ENCODE measurements around the gene RAX2. TPM values are rescaled to one million over a fixed set of nuclear protein-coding genes. Genes with fewer than 3 reads are reported as not detected.
A peak's percentile ranks its signal among the peaks of the same experiment; 100 is the strongest.

RAX2 gene
- total and polyA plus RNA-seq, 4 experiments from 2014 or later: not detected

DNA sequence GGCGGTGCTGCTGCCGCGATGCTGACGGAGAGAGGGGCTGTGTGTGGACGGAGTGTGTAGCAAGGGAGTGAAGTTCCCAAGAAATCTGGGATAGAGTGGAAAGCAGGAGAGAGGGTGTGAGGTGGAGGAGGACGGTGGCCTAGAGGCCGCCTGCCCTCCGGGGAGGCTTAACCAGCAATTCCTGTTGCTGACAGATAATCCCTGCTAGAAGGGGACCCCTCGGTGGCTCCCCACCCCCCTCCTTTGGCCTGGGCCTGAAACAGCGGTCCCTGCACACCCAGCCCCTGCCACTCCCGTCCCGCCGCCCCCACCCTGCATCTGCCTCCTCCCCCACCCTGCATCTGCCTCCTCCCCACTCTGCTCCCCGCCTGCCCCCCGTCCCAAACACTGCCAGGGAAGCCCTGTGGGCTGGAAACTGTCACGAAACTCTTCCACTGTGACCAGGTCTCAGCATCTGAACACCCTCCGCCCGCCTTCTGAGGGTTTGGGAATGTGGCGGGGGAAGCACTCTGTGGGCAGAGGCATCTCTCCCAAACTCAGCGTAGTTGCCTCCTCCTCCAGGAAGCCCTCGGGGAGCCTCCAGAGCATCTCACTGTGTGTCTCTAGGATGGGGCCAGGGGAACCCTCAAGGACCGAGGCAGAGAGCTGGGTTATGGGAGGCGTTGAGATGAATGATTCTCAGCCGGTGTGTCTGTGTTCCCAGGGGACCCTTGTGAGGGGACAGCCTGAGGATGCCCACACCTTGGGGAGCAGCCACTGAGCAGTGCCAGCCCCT is 31.3 kb upstream of the RAX2 start:
- H3K27ac ChIP-seq (ENCODE audit: low read depth, low read length): no peak overlapping the region
- H3K36me3 ChIP-seq (ENCODE audit: insufficient read depth, low read length): no peaks in the 10 kb centered on the region
- peaks cover 21% of the 10 kb centered on the region for H3K4me1 ChIP-seq (ENCODE audit: insufficient read depth, low read length)
- Mint-ChIP-seq H3K27ac (peak overlapping the region in 1 of 7 donors; percentile 60), H3K4me3 (peak overlapping the region in 2 of 8 donors; percentile 29 to 33), H3K4me1 (peaks cover 15 to 49% (median 29%) of the 10 kb centered on the region in 4 donors), H3K9me3 (peaks cover 0 to 2% (median 0%) of the 10 kb centered on the region in 8 donors), H3K27me3 (no peaks in the 10 kb centered on the region), H3K36me3 (no peaks in the 10 kb centered on the region)
- no peak for DNase-seq
- intact Hi-C loops (cut with micrococcal nuclease): no loop called here
- CTCF ChIA-PET (ENCODE audit: partially characterized antibody): no interaction called here
- H3K4me3 ChIP-seq (ENCODE audit: low read length in 2 of 2): no peak overlapping the region
- POLR2A ChIA-PET (ENCODE audit: partially characterized antibody): interaction anchor here (0.6 to 1.3 kb wide), 2 partner anchors 9 to 1944 kb away, joined by 3 to 4 read pairs; no protein-coding TSS in a partner anchor
- no peaks in the 10 kb centered on the region for H3K27me3 ChIP-seq (ENCODE audit: insufficient read depth, low read length)
- no peaks in the 10 kb centered on the region for H3K9me3 ChIP-seq (ENCODE audit: control insufficient read depth in 1 of 2, low read length in 2 of 2)

- CTCF ChIA-PET (ENCODE audit: partially characterized antibody): no interaction called here
- DNase-seq: peak; percentile 57 to 71 (median 66)
- Mint-ChIP-seq H3K9me3 (peaks cover 0 to 10% (median 5%) of the 10 kb centered on the region in 8 donors), H3K4me3 (peak overlapping the region; percentile 65 to 82 (median 70)), H3K36me3 (peaks cover 3% of the 10 kb centered on the region in 2 donors), H3K27me3 (no peaks in the 10 kb centered on the region), H3K4me1 (peaks cover 17 to 49% (median 30%) of the 10 kb centered on the region in 4 donors), H3K27ac (peak overlapping the region; percentile 56 to 91 (median 71))
- H3K4me3 ChIP-seq (ENCODE audit: low read length in 2 of 2): no peak overlapping the region
- no peaks in the 10 kb centered on the region for H3K36me3 ChIP-seq (ENCODE audit: insufficient read depth, low read length)
- H3K4me1 ChIP-seq (ENCODE audit: insufficient read depth, low read length): peaks cover 26% of the 10 kb centered on the region
- POLR2A ChIA-PET (ENCODE audit: partially characterized antibody): interaction anchor here (1.3 kb wide), 1 partner anchor 11 kb away, joined by 4 read pairs; no protein-coding TSS in a partner anchor
- intact Hi-C loops (cut with micrococcal nuclease): no loop called here
- H3K9me3 ChIP-seq (ENCODE audit: control insufficient read depth in 1 of 2, low read length in 2 of 2): peaks cover 0 to 5% of the 10 kb centered on the region in 2 donors
- no peak overlapping the region for H3K27ac ChIP-seq (ENCODE audit: low read depth, low read length)
- no peaks in the 10 kb centered on the region for H3K27me3 ChIP-seq (ENCODE audit: insufficient read depth, low read length)
Measured at GRCh38 chr19:3801412-3802096, 29.5 kb upstream of the RAX2 start.

GRCh38 chr19:3800996-3801395 is 29.0 kb upstream of the RAX2 start:
- ChIA-PET POLR2A (ENCODE audit: partially characterized antibody) (no interaction called here), CTCF (ENCODE audit: partially characterized antibody) (no interaction called here)
- peak overlapping the region in 6 of 7 donors; percentile 56 to 87 (median 68) for H3K27ac Mint-ChIP-seq
- intact Hi-C loops (cut with micrococcal nuclease): no loop called here
- Histone ChIP-seq H3K27ac (ENCODE audit: low read depth, low read length) (no peak overlapping the region), H3K27me3 (ENCODE audit: insufficient read depth, low read length) (no peaks in the 10 kb centered on the region), H3K4me3 (ENCODE audit: low read length in 2 of 2) (no peak overlapping the region), H3K4me1 (ENCODE audit: insufficient read depth, low read length) (peaks cover 26% of the 10 kb centered on the region), H3K36me3 (ENCODE audit: insufficient read depth, low read length) (no peaks in the 10 kb centered on the region), H3K9me3 (ENCODE audit: control insufficient read depth in 1 of 2, low read length in 2 of 2) (peaks cover 0 to 6% of the 10 kb centered on the region in 2 donors)
- no peak for DNase-seq
- H3K9me3 Mint-ChIP-seq: peaks cover 0 to 13% (median 7%) of the 10 kb centered on the region in 8 donors
- peaks cover 16 to 47% (median 30%) of the 10 kb centered on the region in 4 donors for H3K4me1 Mint-ChIP-seq
- H3K36me3 Mint-ChIP-seq: peaks cover 3% of the 10 kb centered on the region in 2 donors
- H3K4me3 Mint-ChIP-seq: peak overlapping the region; percentile 65 to 82 (median 70)
- no peaks in the 10 kb centered on the region for H3K27me3 Mint-ChIP-seq

- H3K9me3 ChIP-seq (ENCODE audit: control insufficient read depth in 1 of 2, low read length in 2 of 2): peaks cover 0 to 6% of the 10 kb centered on the region in 2 donors
- intact Hi-C loops (cut with micrococcal nuclease): no loop called here
- H3K4me1 ChIP-seq (ENCODE audit: insufficient read depth, low read length): peaks cover 26% of the 10 kb centered on the region
- Mint-ChIP-seq H3K9me3 (peaks cover 0 to 13% (median 7%) of the 10 kb centered on the region in 8 donors), H3K36me3 (peaks cover 3% of the 10 kb centered on the region in 2 donors), H3K27ac (peak overlapping the region; percentile 18 to 85 (median 59)), H3K4me1 (peaks cover 18 to 36% (median 23%) of the 10 kb centered on the region in 4 donors), H3K4me3 (peak overlapping the region in 7 of 8 donors; percentile 48 to 83 (median 67)), H3K27me3 (no peaks in the 10 kb centered on the region)
- ChIA-PET CTCF (ENCODE audit: partially characterized antibody) (interaction anchor here (1.5 to 4.5 kb wide), 4 partner anchors 14 to 35 kb away, joined by 4 to 20 read pairs (median 10); partner anchors contain the start of gene MRPL54), POLR2A (ENCODE audit: partially characterized antibody) (interaction anchor here (0.6 to 4.2 kb wide), 6 partner anchors 11 to 1849 kb away, joined by 3 to 33 read pairs (median 4); partner anchors contain the start of genes APBA3, MATK and MRPL54)
- no peaks in the 10 kb centered on the region for H3K27me3 ChIP-seq (ENCODE audit: insufficient read depth, low read length)
- H3K36me3 ChIP-seq (ENCODE audit: insufficient read depth, low read length): no peaks in the 10 kb centered on the region
- no peak overlapping the region for H3K27ac ChIP-seq (ENCODE audit: low read depth, low read length)
- H3K4me3 ChIP-seq (ENCODE audit: low read length in 2 of 2): no peak overlapping the region
- DNase-seq: peak; percentile 47 to 67 (median 57)
Measured at GRCh38 chr19:3798137-3798536, 26.1 kb upstream of the RAX2 start.

DNA sequence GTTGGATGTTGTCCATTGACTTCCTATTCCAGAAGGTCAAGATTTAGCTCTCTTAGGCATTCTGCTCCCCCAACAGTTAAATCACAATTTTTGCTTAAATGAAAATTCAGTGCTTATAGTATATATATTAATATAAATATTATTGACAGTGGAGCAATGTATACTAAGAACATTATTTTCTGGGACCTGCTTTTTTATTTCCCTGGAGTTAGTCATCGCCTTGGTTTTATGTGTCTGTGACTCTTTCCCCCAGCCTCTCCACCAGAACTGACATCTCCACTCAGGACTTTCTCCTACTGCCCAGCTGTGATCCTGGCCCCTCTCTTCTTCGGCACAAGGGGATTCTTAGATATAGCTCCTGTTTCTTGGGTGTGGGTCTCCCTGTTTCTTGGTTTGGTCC is 24.3 kb upstream of the RAX2 start:
- H3K36me3 Mint-ChIP-seq: peaks cover 3 to 7% of the 10 kb centered on the region in 2 donors
- no peaks in the 10 kb centered on the region for H3K27me3 Mint-ChIP-seq
- Histone ChIP-seq H3K27me3 (ENCODE audit: insufficient read depth, low read length) (no peaks in the 10 kb centered on the region), H3K4me1 (ENCODE audit: insufficient read depth, low read length) (peaks cover 20% of the 10 kb centered on the region), H3K9me3 (ENCODE audit: control insufficient read depth in 1 of 2, low read length in 2 of 2) (peaks cover 0 to 6% of the 10 kb centered on the region in 2 donors), H3K4me3 (ENCODE audit: low read length in 2 of 2) (no peak overlapping the region), H3K27ac (ENCODE audit: low read depth, low read length) (no peak overlapping the region), H3K36me3 (ENCODE audit: insufficient read depth, low read length) (no peaks in the 10 kb centered on the region)
- H3K4me3 Mint-ChIP-seq: no peak overlapping the region
- intact Hi-C loops (cut with micrococcal nuclease): no loop called here
- DNase-seq: no peak
- peaks cover 14 to 26% (median 20%) of the 10 kb centered on the region in 4 donors for H3K4me1 Mint-ChIP-seq
- H3K27ac Mint-ChIP-seq: peak overlapping the region in 4 of 7 donors; percentile 3 to 65 (median 48)
- ChIA-PET CTCF (ENCODE audit: partially characterized antibody) (interaction anchor here (3.6 to 4.5 kb wide), 2 partner anchors 26 to 34 kb away, joined by 15 to 20 read pairs; partner anchors contain the start of gene MRPL54), POLR2A (ENCODE audit: partially characterized antibody) (interaction anchor here (3.9 to 4.2 kb wide), 2 partner anchors 16 to 34 kb away, joined by 30 to 33 read pairs; partner anchors contain the start of genes APBA3 and MRPL54)
- H3K9me3 Mint-ChIP-seq: peaks cover 0 to 17% (median 8%) of the 10 kb centered on the region in 8 donors

DNA sequence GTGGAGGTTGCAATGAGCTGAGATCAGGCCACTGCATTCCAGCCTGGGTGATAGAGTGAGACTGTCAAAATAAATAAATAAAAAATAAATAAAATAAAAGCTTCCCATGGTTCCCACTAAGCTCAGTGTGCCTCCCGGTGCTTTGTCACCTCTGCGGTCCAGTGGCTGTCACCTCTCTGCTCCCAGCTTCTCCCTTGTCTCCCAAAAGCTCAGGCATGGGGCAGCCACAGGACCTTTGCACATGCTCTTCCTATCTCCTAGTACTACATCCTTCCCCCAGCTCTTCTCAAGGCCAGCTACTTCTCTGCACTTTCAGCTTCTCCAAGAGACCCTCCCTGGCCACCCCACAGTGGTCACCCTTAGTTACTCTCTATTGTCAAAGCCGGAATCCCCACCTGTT is 21.8 kb upstream of the RAX2 start:
- Histone ChIP-seq H3K27ac (ENCODE audit: low read depth, low read length) (no peak overlapping the region), H3K4me1 (ENCODE audit: insufficient read depth, low read length) (peaks cover 9% of the 10 kb centered on the region), H3K9me3 (ENCODE audit: control insufficient read depth in 1 of 2, low read length in 2 of 2) (peaks cover 0 to 6% of the 10 kb centered on the region in 2 donors), H3K36me3 (ENCODE audit: insufficient read depth, low read length) (no peaks in the 10 kb centered on the region), H3K27me3 (ENCODE audit: insufficient read depth, low read length) (no peaks in the 10 kb centered on the region), H3K4me3 (ENCODE audit: low read length in 2 of 2) (no peak overlapping the region)
- DNase-seq: no peak
- CTCF ChIA-PET (ENCODE audit: partially characterized antibody): interaction anchor here (1.0 to 1.2 kb wide), 2 partner anchors 28 to 32 kb away, joined by 3 to 6 read pairs; partner anchors contain the start of gene MRPL54
- Mint-ChIP-seq H3K4me1 (peaks cover 4 to 18% (median 15%) of the 10 kb centered on the region in 4 donors), H3K27me3 (no peaks in the 10 kb centered on the region), H3K4me3 (no peak overlapping the region), H3K27ac (no peak overlapping the region), H3K9me3 (peaks cover 0 to 18% (median 9%) of the 10 kb centered on the region in 8 donors), H3K36me3 (peaks cover 3 to 7% of the 10 kb centered on the region in 2 donors)
- intact Hi-C loops (cut with micrococcal nuclease): no loop called here
- POLR2A ChIA-PET (ENCODE audit: partially characterized antibody): no interaction called here

Data from CD4-positive, alpha-beta memory T cell (primary cell).